DOHH2 (cell line): ENCODE measurements around the gene NAA38.

ENCODE experiments used
- EZH2phosphoT487 ChIP-seq: fragments of 200-600 bp; sonication (generic); IDR thresholded peaks from 2 replicates; pipeline ENCODE4 v1.6.1; 2017; ENCODE audit warnings: borderline replicate concordance, mild to moderate bottlenecking, antibody characterized with exemption, low read length, moderate library complexity, mixed read lengths
- TF ChIP-seq, protein P1 (sequence below): fragments of 200-600 bp; sonication (generic); IDR thresholded peaks from one replicate; pipeline ENCODE4 v1.5.1; 2014; ENCODE audit warnings: antibody characterized with exemption, mild to moderate bottlenecking, low read depth, low read length; ENCODE audit not compliant: poor library complexity, severe bottlenecking

GRCh38 chr17:7824021-7824924 is 33.1 kb downstream of the NAA38 start:
- TF ChIP-seq, protein P1, sequence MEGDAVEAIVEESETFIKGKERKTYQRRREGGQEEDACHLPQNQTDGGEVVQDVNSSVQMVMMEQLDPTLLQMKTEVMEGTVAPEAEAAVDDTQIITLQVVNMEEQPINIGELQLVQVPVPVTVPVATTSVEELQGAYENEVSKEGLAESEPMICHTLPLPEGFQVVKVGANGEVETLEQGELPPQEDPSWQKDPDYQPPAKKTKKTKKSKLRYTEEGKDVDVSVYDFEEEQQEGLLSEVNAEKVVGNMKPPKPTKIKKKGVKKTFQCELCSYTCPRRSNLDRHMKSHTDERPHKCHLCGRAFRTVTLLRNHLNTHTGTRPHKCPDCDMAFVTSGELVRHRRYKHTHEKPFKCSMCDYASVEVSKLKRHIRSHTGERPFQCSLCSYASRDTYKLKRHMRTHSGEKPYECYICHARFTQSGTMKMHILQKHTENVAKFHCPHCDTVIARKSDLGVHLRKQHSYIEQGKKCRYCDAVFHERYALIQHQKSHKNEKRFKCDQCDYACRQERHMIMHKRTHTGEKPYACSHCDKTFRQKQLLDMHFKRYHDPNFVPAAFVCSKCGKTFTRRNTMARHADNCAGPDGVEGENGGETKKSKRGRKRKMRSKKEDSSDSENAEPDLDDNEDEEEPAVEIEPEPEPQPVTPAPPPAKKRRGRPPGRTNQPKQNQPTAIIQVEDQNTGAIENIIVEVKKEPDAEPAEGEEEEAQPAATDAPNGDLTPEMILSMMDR, result no peak
- TF ChIP-seq EZH2phosphoT487, result no peak
